D341Med (cell line): ENCODE data around the gene GARIN6.
A peak's percentile ranks its signal among the peaks of the same experiment; 100 is the strongest.
"Not testable (repeated sequence)": the region's sequence is repeated elsewhere in the genome, so short reads cannot be mapped to it uniquely, and the experiment has no call there.

ENCODE experiments used
- DNase-seq: peaks from one replicate; pipeline ENCODE4 v3.0.0; 2012; ENCODE audit warnings: low spot score

The GARIN6 gene

DNA sequence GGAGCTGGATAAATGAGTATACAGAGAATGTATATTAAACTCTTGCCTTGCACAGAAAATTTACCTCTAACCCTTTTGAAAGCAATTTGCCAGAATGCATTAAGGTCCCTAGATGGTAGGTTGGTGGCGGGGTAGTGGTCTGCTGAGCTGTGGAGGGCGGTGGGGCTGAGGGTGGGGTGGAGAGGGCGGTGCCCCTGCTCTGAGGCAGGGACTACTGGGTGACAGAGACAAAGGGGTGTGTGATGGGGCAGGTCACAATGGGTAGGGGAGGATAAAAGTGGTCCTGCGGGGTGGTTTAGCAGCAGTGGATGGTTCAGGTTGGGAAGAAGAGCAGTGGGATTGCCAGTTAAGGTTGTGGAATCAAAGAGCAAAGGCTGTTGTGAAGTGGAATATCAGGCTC is at the start of gene GARIN6:
GARIN6 (plus strand) TSS at position 301 of the 400 bp plus-strand sequence. CDS start 422 bp downstream, outside the sequence.
- no peak for DNase-seq

DNA sequence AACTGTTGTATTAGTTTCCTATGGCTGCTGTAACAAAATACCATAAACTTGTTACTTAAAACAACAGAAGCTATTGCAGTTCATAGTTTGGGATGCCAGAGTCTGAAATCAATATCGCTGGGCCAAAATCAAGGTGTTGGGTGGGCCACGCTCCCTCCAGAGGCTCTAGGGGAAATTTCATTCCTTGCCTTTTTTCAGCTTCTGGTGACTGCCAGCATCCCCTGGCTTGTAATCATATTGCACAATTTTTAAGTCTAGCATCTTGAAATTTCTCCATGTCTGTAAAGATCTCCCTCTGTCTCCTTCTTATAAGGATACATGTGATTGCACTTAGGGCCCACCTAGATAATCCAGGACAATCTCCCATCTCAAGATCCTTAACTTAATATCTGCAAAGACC is 48.8 kb upstream of the GARIN6 start:
- DNase-seq: no peak

DNA sequence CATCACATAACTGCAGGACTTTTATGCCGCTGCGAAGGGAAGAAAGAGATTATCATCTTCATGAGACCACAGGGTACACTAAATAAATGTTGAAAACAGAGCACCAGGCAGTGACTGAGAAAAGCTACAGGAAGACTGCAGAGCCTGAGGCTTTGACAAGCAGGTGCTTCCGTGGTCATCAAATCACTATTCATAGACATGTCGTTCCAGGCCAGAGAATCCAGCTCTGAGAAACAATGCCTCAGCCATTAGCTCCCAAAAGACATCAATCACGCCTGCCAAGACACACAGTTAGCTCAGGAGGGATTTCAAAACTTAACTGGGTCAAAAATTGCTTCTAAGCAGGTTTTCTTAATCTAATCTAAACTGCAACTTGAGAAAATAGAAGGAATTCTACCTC is 47.2 kb upstream of the GARIN6 start:
- no peak for DNase-seq

DNA sequence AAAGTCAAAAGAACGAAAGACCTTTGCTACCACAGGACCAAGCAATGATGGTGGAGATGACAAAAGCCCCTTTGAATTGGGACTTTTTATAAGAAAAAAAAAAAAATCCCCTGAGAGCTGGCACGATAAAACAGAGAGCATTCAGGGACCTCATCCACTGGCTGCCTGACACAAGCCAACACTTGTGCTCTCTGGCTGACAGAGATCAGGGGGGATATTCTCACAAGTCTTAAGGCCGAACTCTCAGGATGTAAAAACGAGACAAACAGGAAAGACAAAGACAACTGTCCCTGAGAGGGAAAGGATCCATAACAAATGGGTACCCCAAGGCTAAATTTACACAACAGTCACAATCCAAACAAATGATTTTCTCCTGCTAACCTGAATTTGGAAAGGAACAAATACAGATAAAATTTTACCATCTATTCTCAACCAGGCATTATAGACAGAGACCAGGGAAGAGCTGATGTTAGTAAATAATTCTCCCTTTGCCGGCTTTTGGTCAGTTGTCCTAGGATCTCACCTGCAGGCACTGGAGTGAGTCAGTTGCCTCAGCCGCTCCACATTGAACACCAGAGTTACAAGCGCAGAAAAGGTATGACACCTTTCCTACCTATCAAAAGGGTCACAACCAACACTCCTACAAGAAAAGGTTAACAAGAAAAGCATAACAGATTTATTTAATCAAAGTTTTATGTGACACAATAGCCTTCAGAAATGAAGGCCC is 37.9 kb upstream of the GARIN6 start:
- DNase-seq: no peak

DNA sequence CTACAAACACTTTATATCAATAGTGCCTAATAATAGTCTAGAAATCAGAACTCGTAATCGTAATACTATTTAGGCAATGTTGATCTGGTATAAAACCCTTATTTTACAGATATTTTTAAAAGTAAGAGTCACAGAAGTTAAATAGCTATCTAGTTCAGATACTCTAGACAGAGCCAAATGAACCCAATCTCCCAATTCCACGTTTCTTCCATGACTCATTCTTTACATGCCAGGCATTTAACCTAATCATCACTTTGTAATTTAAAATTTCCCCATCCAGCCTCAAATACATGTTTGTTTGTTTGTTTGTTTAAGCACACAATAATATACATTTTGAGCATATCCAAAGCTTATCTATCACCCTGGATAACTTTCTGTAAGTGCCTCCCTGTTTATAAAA is 36.4 kb upstream of the GARIN6 start:
- DNase-seq: no peak

DNA sequence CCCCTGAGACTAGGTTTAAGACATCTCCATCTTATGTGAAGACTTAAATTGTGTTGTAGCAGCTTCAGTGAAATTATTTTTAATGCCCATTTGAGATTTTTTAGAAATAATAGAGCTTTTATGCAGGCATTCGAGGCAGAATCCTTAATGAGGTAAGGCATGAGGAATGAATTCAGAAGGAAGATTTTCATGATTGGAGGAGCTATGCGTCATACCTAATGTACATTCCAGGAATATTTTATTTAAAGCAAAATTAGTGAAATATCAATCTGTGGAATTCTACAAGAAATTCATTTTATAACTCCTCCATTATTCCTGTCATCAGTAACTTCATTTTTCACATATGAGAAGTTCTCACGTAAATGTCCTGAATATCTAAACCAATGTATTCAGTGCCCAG is 36.0 kb upstream of the GARIN6 start:
- DNase-seq: no peak

DNA sequence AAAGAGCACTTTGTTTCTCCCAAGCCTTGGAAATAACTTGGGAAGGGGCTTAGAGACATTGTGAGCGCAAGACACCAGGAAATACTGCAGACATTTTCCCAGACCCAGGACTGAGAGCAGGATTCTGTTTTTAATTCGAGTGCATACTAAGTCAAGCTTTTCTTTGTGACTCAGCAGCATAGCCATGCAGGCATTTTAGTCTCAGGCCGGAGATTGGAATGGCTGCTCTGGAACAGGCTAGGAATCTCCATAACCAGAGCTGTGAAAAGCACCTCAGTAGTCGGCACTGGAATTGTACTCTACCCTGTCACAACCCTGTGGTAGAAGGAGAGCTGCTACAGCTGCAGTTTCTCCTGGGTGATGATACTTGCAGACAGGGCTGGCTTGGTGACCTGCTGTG is 28.9 kb upstream of the GARIN6 start:
- no peak for DNase-seq

DNA sequence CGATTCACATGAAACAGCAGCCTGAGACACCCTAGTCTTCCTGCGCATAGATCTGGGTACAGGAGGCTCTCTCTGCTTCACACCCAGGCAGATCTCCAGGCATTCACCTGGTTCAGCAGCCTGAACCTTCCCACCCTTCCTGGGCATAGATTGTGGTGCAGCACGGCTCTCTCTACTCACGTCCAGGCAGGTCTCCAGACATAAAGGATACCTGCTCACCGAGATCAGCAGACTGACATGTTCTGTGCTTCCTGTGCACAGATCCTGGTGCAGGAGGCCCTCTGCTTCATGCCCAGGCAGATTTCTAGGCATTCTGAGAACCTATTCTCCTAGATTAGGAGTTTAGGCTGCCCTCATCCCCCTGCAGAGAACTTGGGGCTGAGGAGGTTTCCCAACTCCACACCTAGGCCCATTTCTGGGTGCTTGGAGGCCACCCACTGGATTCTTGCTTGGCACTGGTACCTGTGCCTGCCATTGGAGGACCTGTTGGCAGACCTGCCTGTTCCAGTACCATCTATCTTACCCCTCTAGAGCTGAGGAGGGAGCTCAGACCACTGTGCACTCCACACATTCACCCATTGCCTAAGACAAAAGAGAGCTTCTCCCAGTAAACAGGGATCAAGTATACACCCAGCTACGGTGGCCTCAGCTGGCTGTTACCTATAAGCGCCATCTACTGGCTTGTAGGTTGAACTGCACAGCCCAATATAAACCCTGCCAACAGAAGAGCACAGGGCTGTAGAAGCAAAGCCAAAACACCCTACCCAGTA is 28.0 kb upstream of the GARIN6 start:
- peak; percentile 62 for DNase-seq

DNA sequence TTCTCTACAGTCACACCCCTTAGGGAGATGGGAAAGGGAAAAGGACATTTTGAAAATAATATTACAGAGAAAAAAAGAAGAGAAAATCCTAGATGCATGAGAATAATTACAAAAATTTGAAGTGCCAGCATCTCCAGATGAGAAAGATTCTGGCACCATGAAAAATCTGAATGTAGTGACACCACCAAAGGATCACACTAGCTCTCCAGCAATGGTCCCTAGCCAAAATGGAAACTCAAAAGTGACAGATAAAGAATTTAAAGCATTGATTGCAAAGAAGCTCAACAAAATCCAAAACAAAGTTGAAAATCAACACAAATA is 27.4 kb upstream of the GARIN6 start:
- no peak for DNase-seq

DNA sequence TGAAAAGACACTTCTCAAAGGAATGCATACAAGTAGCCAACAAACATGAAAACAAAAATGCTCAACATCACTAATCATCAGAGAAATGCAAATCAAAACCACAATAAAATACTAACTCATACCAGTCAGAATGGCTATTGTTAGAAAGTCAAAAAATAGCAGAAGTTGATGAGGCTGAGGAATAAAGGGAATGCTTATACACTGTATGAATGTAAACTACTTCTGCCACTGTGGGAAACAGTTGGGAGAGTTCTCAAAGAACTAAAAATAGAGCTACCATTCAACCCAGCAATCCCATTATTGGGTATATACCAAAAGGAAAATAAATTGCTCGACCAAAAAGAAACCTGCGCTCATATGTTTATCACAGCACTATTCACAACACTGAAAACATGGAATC is 23.0 kb upstream of the GARIN6 start:
- DNase-seq: not testable (repeated sequence)

DNA sequence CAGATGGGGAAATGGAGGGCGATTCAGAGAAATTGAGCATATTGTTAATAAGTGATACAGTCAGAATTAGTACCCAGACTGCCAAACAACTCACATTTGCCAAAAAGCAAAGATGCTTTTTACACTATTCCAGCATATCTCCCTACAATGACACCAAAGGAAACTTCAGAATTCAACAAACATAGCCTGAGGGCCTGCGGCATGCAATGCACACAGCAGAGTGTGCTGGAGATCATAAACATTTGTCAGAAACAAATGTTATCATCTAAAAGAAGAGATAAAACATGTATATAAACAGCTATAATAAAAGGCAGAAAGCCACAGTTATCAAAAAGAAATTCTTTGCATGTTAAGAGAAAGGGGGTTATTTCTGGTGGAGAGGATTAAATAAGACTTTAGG is 20.1 kb upstream of the GARIN6 start:
- DNase-seq: no peak

DNA sequence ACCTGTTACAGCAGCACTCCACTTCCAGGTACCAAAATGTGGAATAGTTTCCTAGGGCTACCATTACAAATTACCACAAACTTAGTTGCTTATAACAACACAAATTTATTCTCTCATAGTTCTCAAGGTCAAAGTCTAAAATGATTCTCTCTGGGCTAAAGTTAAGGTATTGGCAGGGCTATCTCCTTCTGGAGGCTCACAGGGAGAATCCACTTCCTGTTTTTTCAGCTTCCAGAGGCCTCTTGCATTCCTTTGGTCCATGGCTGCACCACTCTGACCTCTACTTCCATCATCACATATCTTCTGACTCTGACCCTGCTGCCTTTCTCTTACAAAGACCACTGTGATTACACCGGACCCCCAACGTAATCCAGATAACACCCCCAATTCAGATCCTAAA is 2.9 kb upstream of the GARIN6 start:
- DNase-seq: no peak

DNA sequence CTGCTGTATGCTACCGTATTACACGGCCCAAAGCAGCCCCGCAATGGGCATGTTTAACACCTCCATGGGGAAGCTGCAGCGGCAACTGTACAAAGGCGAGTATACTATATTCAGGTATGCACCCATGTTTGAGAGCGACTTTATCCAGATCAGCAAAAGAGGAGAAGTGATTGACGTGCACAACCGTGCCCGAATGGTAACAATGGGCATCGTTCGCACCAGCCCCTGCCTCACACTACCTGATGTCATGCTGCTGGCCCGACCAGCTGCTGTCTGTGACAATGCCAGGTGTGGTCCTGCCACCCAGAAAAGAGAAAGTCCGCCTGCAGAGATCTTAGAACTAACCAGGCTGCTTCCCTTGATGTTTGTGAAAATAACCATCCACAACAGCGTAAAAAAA is 630 bp downstream of the GARIN6 start:
- no peak for DNase-seq

DNA sequence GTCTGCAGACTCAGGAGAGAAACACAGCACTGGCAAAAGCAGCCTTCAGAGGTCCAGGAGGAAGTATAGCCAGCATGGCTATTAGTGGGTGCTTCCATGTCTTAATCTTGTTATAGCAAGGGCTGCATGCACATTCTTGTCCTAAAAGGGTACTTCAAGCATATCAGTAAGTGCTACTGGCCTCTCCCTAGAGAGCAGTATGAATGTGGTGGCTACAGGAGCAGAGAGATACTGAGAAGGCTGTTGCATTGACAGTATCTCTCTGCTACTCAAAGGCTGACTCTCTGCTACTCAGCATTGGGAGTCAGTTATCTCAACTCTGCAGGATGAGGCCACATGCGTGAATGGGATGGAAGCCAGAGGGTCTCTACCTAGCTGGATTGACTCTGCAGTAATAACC is 2.0 kb downstream of the GARIN6 start:
- DNase-seq: no peak

DNA sequence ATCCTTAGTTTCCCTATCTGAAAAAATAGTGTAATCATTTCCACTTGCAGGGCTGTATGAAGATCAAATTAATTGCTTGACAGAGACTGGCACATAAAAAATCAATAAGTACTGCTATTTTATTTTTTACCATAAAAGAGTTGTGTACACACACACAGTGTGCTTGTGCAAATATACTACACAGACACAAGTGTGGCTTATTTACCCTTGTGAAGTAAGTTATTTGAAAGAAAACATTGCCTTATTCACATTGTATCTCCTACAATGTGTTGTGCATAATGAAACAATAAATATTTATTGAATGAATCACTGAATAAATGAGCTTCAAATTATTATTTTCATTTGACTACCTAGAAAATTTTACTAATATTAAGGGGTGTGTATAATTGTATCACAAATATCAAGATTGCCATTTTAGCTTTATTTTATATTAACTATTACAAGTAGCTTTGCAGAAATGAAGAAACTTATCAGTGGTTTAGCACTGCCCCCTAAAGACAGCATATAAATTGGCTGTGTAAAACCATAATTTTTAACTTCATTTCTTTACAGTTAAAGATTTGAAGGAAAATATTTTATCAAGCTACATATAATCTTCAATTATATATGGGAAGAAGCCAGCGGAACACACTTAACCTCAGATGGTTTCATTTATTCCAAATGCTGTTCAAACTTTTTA is 11.3 kb downstream of the GARIN6 start:
- no peak for DNase-seq

DNA sequence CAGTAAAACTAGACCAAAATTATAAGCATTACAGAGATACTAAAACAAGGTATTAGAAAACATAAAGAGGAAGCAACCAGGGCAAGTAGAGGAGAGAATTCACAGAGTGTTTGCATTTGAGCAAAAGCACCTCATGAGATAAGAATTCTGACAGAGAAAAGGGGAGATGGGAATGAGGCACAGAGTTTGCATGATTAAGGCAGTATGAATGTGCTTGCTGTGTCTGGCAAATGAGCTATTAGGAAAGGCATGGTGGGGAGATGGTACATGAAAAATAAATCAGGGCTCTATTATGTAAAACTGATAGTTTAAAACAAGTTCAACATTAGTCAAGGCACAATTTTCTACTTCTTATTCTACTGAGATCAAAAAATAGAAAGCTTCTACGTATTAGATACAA is 23.1 kb downstream of the GARIN6 start:
- DNase-seq: no peak

DNA sequence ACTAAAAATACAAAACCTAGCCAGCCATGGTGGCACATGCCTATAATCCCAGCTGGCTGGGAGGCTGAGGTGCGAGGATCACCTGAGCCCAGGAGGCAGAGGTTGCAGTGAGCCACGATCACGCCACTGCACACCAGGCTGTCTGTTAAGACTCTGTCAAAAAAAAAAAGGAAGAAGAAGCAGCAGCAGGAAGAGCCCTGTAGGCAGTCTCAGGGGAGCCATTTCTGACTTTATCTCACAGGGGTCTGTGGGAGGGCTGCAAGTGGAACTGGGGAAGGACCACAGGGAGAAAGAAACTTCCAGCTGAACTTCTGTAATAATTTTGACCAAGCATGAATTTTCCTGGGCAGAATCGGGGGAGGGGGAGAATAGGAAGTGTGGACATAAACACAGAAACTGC is 32.7 kb downstream of the GARIN6 start:
- DNase-seq: no peak

DNA sequence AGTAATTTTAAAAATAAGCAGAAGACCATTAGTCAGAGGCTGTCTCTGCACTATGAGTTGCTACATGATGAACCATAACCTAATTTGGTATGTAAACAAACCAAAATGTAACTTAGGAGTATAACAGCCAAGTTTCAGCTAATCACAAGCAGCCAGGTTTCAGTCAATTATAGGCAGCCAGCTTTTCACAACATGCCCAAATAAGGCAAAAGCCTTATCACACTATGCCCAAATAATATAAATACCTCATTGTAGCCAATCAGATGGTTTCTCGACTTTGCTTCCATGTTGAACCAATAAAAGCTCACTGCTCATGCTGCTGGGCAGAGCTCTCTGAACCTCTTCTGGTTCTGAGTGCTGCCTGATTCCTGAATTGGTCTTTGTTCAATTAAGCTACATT is 38.6 kb downstream of the GARIN6 start:
- no peak for DNase-seq

DNA sequence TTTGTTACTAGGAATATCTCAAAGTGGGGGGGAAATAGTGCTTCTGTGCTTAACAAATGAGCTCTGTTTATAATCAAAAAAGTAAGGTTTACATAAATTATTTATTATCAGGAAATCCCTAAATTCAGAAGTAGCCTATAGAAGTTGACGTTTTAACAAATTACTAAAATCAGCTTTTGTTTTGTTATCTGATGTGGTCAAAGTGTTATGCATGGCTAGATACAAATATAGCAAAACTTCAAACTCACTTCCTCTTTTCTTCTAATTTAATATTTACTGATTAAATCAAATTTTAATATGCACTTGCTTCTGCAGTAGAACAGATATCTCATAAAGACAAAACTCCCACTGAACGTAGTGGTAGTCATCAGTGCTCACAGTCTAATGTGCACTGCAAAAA is 47.5 kb downstream of the GARIN6 start:
- no peak for DNase-seq
